AG09309 (cell line): ENCODE results near the gene IVD.

Source experiments
- DNase-seq: peaks from one replicate; pipeline ENCODE4 v3.0.0-alpha.2; 2010; ENCODE audit warnings: low read depth
- H3K4me3 ChIP-seq: 2 replicates; pipeline ENCODE4 v1.5.1; 2011; ENCODE audit warnings: mild to moderate bottlenecking, low read depth, low read length, moderate library complexity; ENCODE audit not compliant: control insufficient read depth
- CTCF ChIP-seq: IDR thresholded peaks from 2 replicates; pipeline ENCODE4 v1.5.1; 2011; ENCODE audit warnings: mild to moderate bottlenecking, low read depth, low read length, inconsistent platforms; ENCODE audit not compliant: insufficient read depth, control insufficient read depth; ENCODE audit errors: missing control alignments

IVD gene

DNA sequence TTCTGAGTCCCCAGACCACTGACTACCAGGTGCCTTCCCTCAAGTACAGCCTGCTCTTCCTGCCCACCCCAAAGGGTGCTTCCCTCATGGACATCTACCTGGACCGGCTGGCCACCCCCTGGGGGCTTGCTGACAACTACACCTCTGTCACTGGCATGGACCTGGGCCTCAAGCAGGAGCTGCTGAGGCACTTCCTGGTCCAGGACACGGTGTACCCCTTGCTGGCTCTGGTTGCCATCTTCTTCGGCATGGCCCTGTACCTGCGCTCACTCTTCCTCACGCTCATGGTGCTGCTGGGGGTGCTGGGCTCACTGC is 38.3 kb upstream of the IVD start:
- H3K4me3 ChIP-seq = no peak overlapping the region

DNA sequence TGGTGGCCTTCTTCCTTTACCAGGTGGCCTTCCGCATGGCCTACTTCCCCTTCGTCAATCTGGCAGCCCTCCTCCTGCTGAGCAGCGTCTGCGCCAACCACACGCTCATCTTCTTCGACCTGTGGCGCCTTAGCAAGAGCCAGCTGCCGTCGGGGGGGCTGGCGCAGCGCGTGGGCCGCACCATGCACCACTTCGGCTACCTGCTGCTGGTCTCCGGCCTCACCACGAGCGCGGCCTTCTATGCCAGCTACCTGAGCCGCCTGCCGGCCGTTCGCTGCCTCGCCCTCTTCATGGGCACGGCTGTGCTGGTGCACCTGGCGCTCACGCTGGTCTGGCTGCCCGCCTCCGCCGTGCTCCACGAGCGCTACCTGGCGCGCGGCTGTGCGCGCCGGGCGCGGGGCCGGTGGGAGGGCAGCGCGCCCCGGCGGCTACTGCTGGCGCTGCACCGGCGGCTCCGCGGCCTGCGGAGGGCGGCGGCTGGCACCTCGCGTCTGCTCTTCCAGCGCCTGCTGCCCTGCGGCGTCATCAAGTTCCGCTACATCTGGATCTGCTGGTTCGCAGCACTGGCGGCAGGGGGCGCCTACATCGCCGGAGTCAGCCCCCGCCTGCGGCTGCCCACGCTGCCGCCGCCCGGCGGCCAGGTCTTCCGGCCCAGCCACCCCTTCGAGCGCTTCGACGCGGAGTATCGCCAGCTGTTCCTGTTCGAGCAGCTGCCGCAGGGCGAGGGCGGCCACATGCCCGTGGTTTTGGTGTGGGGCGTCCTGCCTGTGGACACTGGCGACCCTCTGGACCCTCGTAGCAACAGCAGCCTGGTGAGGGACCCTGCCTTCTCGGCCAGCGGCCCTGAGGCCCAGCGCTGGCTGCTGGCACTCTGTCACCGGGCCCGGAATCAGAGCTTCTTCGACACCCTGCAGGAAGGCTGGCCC is 37.6 kb upstream of the IVD start:
- H3K4me3 ChIP-seq = no peak overlapping the region; the same call in 1 of the 2 replicates
- peak; percentile 62 for TF ChIP-seq CTCF
- DNase-seq = peak; percentile 37

More for the DNA sequence above, 38.3 kb upstream of the IVD start:
- TF ChIP-seq CTCF = no peak
- DNase-seq = no peak

DNA sequence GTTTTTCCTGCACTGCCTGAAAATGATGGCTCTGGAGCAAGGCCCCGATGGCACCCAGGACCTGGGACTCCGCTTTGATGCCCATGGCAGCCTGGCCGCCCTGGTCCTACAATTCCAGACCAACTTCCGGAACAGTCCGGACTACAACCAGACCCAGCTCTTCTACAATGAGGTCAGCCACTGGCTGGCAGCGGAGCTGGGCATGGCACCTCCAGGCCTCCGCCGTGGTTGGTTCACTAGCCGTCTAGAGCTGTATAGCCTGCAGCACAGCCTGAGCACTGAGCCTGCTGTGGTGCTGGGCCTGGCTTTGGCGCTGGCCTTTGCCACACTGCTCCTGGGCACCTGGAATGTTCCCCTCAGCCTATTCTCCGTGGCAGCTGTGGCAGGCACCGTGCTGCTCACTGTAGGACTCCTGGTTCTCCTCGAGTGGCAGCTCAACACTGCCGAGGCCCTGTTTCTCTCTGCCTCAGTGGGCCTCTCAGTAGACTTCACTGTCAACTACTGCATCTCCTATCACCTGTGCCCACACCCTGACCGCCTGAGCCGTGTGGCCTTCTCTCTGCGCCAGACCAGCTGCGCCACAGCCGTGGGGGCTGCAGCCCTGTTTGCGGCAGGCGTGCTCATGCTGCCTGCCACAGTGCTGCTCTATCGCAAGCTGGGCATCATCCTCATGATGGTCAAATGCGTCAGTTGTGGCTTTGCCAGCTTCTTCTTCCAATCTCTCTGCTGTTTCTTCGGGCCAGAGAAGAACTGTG is 36.7 kb upstream of the IVD start:
- H3K4me3 ChIP-seq = no peak overlapping the region
- no peak for DNase-seq
- no peak for TF ChIP-seq CTCF

DNA sequence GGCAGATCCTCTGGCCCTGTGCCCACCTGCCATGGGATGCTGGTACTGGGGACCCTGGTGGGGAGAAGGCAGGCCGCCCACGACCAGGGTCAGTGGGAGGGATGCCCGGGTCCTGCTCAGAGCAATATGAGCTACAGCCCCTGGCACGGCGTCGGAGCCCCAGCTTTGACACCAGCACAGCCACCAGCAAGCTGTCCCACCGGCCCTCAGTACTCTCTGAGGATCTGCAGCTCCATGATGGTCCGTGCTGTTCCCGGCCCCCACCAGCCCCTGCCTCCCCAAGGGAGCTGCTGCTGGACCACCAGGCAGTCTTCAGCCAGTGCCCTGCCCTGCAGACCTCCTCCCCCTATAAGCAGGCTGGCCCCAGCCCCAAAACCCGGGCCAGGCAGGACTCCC is 36.1 kb upstream of the IVD start:
- no peak for TF ChIP-seq CTCF
- H3K4me3 ChIP-seq = no peak overlapping the region
- DNase-seq = no peak

GRCh38 chr15:40369971-40370370 is 35.6 kb upstream of the IVD start:
- DNase-seq = no peak
- TF ChIP-seq CTCF = no peak
- H3K4me3 ChIP-seq = no peak overlapping the region

DNA sequence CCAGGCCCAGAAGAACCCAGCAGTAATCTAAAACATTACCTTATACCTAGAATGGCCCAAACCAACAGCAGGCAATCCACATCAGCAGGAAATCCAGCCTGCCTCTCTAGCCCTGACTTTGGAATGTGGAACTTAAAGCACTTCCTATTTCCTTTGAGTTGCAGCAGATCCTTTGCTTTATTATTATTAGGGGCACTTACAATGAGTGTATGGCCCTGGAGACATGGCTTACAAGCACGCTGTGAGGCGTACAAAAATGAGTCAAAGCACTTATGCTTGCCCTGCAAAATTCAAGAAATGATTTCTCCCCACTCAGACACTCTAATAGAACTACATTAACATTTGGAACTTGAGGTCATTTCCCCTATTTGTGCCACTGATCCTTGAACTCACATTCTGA is 32.6 kb upstream of the IVD start:
- DNase-seq = no peak
- TF ChIP-seq CTCF = no peak
- no peak overlapping the region for H3K4me3 ChIP-seq
